HEK293 (cell line): ENCODE results near the gene PPY.

Experiments
- CTCF ChIP-seq: fragments of 450-650 bp; formaldehyde crosslinking; IDR thresholded peaks from 2 replicates; pipeline ENCODE4 v1.5.1; 2016; ENCODE audit warnings: missing biosample characterization, missing genetic modification characterization
- KLF1 ChIP-seq: fragments of 450-650 bp; formaldehyde crosslinking; IDR thresholded peaks from 2 replicates; pipeline ENCODE4 v1.5.1; 2016; ENCODE audit warnings: missing biosample characterization, missing genetic modification characterization
- YY1 ChIP-seq: fragments of 450-650 bp; formaldehyde crosslinking; IDR thresholded peaks from 2 replicates; pipeline ENCODE4 v1.5.1; 2018; ENCODE audit warnings: missing biosample characterization, missing genetic modification characterization
- ZBTB10 ChIP-seq: fragments of 450-650 bp; formaldehyde crosslinking; IDR thresholded peaks from 2 replicates; pipeline ENCODE4 v1.5.1; 2016; ENCODE audit warnings: missing biosample characterization, missing genetic modification characterization
- ZBTB21 ChIP-seq: fragments of 450-650 bp; formaldehyde crosslinking; IDR thresholded peaks from 2 replicates; pipeline ENCODE4 v1.5.1; 2017; ENCODE audit warnings: missing biosample characterization, missing genetic modification characterization
- ZFP41 ChIP-seq: fragments of 450-650 bp; formaldehyde crosslinking; IDR thresholded peaks from 2 replicates; pipeline ENCODE4 v1.5.1; 2016; ENCODE audit warnings: missing biosample characterization, missing genetic modification characterization, borderline replicate concordance
- ZNF16 ChIP-seq: fragments of 450-650 bp; formaldehyde crosslinking; IDR thresholded peaks from 2 replicates; pipeline ENCODE4 v1.5.1; 2016; ENCODE audit warnings: low read depth, missing biosample characterization, missing genetic modification characterization
- ZNF354C ChIP-seq: fragments of 450-650 bp; formaldehyde crosslinking; IDR thresholded peaks from 2 replicates; pipeline ENCODE4 v1.5.1; 2016; ENCODE audit warnings: missing biosample characterization, missing genetic modification characterization, low read depth, borderline replicate concordance
- ZNF776 ChIP-seq: fragments of 450-650 bp; formaldehyde crosslinking; IDR thresholded peaks from 2 replicates; pipeline ENCODE4 v1.5.0; 2017; ENCODE audit warnings: missing biosample characterization, missing genetic modification characterization, borderline replicate concordance
- TF ChIP-seq, protein P1 (sequence below): fragments of 450-650 bp; formaldehyde crosslinking; conservative IDR thresholded peaks from 2 replicates; pipeline ENCODE4 v1.5.1; 2016; ENCODE audit warnings: low read depth, missing biosample characterization, missing genetic modification characterization

DNA sequence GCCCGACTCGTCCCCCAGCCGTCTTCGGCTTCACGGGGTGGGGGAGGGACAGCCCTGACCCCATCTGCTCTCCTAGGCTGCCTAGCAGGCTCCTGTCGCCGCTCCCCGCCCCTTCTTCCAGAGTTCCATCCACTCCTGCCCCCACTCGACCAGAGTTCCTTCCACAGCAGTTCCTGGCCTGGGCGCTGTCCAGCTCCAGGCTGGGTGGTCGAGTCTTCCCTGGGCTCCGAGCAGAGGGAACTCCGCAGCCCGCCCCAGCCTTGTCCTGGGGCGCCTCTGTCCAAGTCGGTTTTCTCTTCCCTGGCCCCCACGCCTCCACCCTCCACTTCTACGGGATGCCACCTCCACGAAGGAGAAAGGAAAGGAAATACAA, 10.1 kb upstream of the PPY start:
- TF ChIP-seq KLF1 (tag by site-specific recombination) (no peak), CTCF (tag by site-specific recombination) (no peak), ZBTB10 (tag by site-specific recombination) (no peak), ZNF776 (tag by site-specific recombination) (no peak), ZBTB21 (tag by site-specific recombination) (no peak), ZNF16 (no peak), ZFP41 (tag by site-specific recombination) (no peak), ZNF354C (tag by site-specific recombination) (no peak), YY1 (no peak)
- TF ChIP-seq, protein P1, sequence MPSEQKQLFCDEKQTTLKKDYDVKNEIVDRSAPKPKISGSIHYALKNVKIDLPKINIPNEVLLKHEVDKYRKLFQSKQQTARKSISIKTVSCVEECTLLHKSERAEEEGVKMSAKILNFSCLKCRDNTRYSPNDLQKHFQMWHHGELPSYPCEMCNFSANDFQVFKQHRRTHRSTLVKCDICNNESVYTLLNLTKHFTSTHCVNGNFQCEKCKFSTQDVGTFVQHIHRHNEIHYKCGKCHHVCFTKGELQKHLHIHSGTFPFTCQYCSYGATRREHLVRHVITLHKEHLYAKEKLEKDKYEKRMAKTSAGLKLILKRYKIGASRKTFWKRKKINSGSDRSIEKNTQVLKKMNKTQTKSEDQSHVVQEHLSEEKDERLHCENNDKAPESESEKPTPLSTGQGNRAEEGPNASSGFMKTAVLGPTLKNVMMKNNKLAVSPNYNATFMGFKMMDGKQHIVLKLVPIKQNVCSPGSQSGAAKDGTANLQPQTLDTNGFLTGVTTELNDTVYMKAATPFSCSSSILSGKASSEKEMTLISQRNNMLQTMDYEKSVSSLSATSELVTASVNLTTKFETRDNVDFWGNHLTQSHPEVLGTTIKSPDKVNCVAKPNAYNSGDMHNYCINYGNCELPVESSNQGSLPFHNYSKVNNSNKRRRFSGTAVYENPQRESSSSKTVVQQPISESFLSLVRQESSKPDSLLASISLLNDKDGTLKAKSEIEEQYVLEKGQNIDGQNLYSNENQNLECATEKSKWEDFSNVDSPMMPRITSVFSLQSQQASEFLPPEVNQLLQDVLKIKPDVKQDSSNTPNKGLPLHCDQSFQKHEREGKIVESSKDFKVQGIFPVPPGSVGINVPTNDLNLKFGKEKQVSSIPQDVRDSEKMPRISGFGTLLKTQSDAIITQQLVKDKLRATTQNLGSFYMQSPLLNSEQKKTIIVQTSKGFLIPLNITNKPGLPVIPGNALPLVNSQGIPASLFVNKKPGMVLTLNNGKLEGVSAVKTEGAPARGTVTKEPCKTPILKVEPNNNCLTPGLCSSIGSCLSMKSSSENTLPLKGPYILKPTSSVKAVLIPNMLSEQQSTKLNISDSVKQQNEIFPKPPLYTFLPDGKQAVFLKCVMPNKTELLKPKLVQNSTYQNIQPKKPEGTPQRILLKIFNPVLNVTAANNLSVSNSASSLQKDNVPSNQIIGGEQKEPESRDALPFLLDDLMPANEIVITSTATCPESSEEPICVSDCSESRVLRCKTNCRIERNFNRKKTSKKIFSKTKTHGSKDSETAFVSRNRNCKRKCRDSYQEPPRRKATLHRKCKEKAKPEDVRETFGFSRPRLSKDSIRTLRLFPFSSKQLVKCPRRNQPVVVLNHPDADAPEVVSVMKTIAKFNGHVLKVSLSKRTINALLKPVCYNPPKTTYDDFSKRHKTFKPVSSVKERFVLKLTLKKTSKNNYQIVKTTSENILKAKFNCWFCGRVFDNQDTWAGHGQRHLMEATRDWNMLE, result no peak
